ENCODE results near the gene RNU2-1.
"Not testable (repeated sequence)": the region's sequence is repeated elsewhere in the genome, so short reads cannot be mapped to it uniquely, and the experiment has no call there.

The RNU2-1 gene

DNA sequence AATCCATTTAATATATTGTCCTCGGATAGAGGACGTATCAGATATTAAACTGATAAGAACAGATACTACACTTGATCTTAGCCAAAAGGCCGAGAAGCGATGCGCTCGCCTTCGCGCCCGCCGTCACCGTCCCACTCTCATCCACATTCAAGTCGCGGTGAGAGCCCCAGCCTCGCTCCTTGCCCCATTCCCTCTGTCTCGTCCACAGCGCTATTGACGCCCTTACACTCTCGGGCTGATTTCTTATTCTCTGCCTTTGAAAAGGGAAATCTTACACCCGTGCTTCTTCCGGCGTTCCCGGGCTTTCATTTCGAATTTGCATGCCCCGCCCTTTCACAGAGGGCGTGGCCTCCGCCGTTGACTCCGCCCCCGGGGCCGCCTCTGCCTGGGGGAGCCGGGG lies at the start of gene RNU2-1:
Gene RNU2-1, minus strand, starts transcription at position 101 of the 400 bp plus-strand sequence.
- DNase-seq, result not testable (repeated sequence)

DNA sequence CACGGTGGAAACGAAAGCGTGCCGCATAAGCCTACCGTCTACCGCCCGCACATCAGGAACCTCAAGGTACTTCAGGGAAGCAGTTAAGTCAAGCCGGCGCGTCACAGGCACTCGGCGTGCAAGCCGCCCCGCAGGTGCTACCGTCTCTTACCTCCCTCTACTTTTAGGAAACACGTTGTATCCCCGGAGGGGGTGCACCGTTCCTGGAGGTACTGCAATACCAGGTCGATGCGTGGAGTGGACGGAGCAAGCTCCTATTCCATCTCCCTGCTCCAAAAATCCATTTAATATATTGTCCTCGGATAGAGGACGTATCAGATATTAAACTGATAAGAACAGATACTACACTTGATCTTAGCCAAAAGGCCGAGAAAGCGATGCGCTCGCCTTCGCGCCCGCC lies 39.1 kb upstream of the RNU2-1 start:
- not testable (repeated sequence) for DNase-seq

GRCh38 chr17:43272483-43272882 lies 38.7 kb upstream of the RNU2-1 start:
- not testable (repeated sequence) for DNase-seq

DNA sequence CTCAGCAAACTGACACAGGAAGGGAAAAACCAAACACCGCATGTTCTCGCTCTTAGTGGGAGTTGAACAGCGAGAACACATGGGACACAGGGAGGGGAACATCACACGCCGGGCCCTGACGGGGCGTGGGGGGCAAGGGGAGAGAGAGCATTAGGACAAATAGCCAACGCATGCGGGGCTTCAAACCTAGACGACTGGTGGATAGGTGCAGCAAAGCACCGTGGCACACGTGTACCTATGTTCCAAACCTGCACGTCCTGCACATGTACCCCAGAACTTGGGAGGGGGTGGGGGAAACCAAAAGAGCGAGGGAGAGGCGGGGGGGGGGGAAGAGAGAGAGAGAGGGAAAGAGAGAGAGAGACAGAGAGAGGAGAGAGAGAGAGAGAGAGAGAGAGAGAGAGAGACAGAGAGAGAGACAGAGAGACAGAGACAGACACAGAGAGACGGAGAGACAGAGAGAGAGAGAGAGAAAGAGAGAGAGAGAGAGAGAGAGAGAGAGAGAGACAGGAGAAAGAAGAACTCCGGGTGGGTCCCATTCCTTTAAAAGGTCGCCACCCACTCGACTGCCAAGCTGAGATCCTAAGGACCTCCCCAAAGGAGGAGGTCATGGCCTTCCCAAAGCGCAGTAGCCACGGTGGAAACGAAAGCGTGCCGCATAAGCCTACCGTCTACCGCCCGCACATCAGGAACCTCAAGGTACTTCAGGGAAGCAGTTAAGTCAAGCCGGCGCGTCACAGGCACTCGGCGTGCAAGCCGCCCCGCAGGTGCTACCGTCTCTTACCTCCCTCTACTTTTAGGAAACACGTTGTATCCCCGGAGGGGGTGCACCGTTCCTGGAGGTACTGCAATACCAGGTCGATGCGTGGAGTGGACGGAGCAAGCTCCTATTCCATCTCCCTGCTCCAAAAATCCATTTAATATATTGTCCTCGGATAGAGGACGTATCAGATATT lies 37.1 kb upstream of the RNU2-1 start:
- DNase-seq, result not testable (repeated sequence)

DNA sequence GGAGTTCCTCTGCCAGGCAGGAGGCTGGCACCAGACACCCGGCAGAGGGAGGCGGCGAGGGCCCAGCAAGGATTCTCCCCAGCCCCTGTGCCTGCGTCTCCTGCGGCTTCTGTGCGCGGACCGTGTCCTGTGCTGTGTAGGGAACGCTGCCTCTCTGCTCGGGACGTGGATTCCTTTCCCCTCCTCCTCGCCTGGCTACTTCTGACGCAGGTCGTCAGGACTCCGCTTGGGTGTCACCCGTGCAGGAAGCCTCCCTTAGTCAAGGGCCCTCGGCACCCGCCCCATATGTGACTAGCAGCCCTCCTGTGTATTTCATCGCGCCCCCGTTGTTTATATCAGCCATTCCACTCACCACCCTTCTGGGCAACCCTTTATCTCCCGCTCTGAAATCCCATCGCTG lies 12.7 kb upstream of the RNU2-1 start:
- not testable (repeated sequence) for DNase-seq

DNA sequence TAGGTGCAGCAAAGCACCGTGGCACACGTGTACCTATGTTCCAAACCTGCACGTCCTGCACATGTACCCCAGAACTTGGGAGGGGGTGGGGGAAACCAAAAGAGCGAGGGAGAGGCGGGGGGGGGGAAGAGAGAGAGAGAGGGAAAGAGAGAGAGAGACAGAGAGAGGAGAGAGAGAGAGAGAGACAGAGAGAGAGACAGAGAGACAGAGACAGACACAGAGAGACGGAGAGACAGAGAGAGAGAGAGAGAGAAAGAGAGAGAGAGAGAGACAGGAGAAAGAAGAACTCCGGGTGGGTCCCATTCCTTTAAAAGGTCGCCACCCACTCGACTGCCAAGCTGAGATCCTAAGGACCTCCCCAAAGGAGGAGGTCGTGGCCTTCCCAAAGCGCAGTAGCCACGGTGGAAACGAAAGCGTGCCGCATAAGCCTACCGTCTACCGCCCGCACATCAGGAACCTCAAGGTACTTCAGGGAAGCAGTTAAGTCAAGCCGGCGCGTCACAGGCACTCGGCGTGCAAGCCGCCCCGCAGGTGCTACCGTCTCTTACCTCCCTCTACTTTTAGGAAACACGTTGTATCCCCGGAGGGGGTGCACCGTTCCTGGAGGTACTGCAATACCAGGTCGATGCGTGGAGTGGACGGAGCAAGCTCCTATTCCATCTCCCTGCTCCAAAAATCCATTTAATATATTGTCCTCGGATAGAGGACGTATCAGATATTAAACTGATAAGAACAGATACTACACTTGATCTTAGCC lies 7.0 kb upstream of the RNU2-1 start:
- not testable (repeated sequence) for DNase-seq

- not testable (repeated sequence) for DNase-seq
Measured at GRCh38 chr17:43239597-43239996, 5.8 kb upstream of the RNU2-1 start.

GRCh38 chr17:43233263-43233662 lies 514 bp downstream of the RNU2-1 start:
- DNase-seq, result not testable (repeated sequence)

GRCh38 chr17:43232021-43232699 lies 1.6 kb downstream of the RNU2-1 start:
- DNase-seq, result not testable (repeated sequence)

GRCh38 chr17:43231205-43232020 lies 2.4 kb downstream of the RNU2-1 start:
- DNase-seq, result not testable (repeated sequence)

DNA sequence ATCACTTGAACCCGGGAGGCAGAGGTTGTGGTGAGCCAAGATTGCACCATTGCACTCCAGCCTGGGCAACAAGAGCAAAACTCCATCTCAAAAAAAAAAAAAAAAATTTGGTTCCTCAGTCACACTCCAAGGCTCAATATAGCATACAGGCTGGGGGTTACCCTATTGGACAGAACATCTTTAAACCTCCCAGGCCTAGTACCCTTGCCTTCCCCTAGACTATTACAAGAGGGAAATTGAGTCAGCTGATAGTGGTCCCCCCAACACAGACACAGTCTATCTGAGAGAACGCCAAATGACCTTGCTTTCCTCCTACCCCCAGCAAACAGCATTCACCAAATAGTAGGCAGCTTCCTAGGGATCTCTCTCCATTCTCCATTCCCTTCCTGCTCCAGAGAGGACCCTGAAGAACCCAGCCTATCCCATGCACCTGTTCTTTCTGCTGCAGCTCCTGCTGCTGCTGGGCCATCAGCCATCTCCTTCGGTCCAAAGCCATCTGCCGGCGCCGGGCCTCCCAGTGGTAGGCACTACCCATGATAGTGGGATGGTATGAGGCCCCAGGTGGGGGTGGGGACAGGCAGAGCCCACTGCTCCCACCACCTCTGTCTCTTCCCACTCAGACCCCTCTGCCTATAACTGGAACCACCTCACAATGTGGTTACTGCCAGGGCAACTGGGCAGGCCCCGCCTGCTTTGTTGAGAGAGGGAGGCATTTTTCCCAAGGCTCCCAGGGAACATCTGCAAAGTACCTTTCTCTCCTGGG lies 5.6 kb downstream of the RNU2-1 start, which contains the start of gene CCDC200:
Gene CCDC200, minus strand, starts transcription at position 604 of the 763 bp plus-strand sequence. Its CDS starts 69 bp downstream, at position 535.
- not testable (repeated sequence) for DNase-seq

DNA sequence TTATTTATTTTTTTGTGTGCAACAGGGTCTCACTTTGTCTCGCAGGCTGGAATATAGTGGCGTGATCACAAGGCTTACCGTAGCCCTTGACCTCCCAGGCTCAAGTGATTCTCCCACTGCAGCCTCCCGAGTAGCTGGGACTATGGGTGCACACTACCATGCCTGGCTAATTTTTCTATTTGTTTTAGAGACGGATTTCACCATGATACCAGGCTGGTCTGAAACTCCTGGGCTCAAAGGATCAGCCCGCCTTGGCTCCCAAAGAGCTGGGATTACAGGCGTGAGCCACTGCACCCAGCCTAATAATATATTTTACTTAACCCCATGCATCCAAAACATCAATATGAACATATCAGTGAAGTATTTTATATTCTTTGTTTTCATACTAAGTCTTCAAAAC lies 7.4 kb downstream of the RNU2-1 start:
- no peak for DNase-seq

GRCh38 chr17:43224146-43224705 lies 9.6 kb downstream of the RNU2-1 start:
- no peak for DNase-seq

DNA sequence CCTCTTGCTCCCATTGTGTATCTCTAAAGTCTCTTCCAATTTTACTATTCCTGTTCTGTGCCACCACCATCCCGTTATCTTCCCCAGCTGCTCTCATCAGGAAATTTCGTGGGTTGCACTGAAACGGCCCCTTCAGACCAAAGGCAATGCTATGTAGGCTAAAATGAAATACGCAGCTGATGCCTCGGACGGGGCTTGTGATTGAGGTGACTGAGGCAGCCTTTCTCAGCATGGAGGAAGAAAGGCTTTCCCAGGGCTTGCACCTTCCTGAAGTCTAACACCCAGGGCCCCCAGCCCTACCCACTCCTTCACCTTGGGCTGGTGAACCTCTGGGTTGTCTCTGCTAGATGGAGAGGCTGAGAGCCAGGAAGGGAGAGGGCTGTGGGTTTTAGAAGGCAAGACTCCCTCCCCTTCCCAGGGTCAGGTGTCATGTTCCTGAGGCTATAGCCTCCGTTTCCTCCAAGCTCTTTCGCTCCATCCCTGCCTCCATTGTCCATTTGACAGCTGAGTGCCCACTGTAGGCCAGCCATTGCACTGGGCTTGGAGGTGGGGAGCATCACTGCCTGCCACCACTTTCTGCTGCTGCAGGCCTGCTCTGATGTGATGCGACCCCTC lies 13.2 kb downstream of the RNU2-1 start:
- DNase-seq, result no peak

DNA sequence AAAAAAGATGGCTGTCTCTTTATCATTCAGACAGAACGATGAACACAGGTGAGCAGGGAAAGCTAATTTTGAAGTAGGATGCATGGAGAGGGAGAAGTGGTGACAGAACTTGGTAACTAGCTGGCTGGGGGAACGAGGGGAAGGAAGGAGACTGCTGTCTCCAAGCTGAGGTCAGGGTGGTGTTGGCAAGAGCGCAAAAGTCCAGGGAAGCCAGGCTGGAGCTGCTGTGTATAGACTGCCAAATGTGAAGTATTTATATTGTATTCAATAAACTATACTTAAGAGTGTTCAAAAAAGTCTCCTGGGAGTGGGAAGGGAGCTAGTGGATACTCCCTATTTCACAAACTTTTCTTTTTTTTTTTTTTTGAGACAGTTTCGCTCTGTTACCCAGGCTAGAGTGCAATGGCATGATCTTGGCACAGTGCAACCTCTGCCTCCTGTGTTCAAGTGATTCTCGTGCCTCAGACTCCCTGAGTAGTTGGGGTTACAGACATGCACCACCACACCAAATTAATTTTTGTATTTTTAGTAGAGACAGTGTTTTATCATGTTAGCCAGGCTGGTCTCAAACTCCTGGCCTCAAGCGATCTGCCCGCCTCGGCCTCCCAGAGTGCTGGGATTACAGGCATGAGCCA lies 13.9 kb downstream of the RNU2-1 start:
- DNase-seq, result no peak

DNA sequence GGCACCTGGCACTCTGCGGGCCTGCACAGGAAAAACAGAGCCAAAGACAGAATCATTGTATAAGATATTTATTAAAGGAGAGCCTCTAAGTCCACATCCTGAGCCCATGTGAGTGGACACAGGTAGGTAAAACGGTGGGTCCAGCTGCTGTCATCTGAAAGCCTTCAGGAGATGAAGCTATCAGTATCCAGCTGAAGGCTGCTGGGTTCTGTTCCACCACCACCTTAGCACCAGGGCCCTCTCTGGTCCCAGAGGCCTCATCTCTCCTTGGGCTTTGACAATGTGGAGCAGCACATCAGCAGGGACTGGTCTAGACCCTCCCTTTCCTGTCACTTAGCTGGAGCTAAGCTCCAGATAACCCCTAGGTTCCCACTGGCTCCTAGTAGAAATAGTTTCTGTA lies 14.8 kb downstream of the RNU2-1 start:
- DNase-seq, result no peak

DNA sequence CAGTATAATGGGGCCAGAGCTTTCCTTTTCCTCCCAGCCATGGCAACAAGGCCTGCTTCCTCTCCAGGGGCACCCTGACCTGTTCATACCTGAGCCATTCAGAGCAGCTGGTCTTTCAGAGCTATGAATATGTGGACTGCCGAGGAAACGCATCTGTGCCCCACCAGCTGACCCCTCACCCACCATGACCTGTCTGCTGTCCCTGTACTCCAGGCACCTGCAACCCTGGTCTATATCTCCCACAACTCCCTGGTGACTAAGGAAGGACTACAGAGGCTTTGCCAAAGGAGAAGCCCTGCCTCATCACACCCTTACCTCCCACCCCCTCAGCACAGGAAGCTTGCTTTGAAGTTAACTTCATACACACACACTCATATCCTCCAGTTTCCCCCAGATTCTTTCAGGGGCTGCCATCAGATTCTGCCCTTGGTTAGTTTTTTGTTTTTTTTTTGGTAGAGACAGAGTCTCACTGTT lies 16.1 kb downstream of the RNU2-1 start:
- DNase-seq, result no peak

- DNase-seq, result no peak
Measured at GRCh38 chr17:43216762-43217613, 16.8 kb downstream of the RNU2-1 start.

DNA sequence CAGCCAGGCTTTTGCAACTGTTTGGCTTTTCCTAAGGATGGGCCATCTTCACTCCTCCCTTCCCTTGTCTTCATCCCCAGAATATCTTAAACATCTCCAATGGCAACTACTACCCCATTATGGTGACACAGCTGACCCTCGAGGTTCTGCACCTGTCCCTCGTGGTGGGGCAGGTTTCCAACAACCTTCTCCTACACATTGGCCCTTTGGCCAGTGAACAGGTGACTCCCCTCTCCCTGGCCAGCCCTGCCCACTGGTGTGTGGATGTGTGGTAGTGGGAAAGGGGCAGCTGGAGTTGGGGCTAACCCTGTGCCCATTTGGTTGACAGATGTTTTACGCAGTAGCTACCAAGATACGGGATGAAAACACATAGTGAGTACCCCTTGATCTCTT lies 17.4 kb downstream of the RNU2-1 start:
- DNase-seq, result no peak

All from fibroblast of skin of right quadriceps (primary cell).